Measurements from ENCODE around the gene AKAP8L.

The AKAP8L gene

GRCh38 chr19:15422296-15423075 is 3.7 kb upstream of the AKAP8L start:
- in situ Hi-C loops (cut with HindIII; ENCODE audit: low sequenced_read_pairs): no loop called here
- no peak overlapping the region for H3K4me3 ChIP-seq (ENCODE audit: low read depth, low read length)
- TF ChIP-seq CTCF (IDR thresholded peaks at IDR 0.05; ENCODE audit: low read depth, low read length, missing control alignments): no peak
- no peak for DNase-seq (ENCODE audit: low read depth)

GRCh38 chr19:15421721-15422260 is 3.0 kb upstream of the AKAP8L start:
- no peak for TF ChIP-seq CTCF (IDR thresholded peaks at IDR 0.05; ENCODE audit: low read depth, low read length, missing control alignments)
- H3K4me3 ChIP-seq (ENCODE audit: low read depth, low read length): no peak overlapping the region
- no peak for DNase-seq (ENCODE audit: low read depth)
- in situ Hi-C loops (cut with HindIII; ENCODE audit: low sequenced_read_pairs): no loop called here

GRCh38 chr19:15421136-15421695 is 2.4 kb upstream of the AKAP8L start:
- no peak for TF ChIP-seq CTCF (IDR thresholded peaks at IDR 0.05; ENCODE audit: low read depth, low read length, missing control alignments)
- DNase-seq (ENCODE audit: low read depth): no peak
- no peak overlapping the region for H3K4me3 ChIP-seq (ENCODE audit: low read depth, low read length)
- in situ Hi-C loops (cut with HindIII; ENCODE audit: low sequenced_read_pairs): no loop called here

GRCh38 chr19:15419413-15420025 is 731 bp upstream of the AKAP8L start:
- in situ Hi-C loops (cut with HindIII; ENCODE audit: low sequenced_read_pairs): no loop called here
- no peak for DNase-seq (ENCODE audit: low read depth)
- H3K4me3 ChIP-seq (ENCODE audit: low read depth, low read length): peak overlapping the region; percentile 68
- TF ChIP-seq CTCF (IDR thresholded peaks at IDR 0.05; ENCODE audit: low read depth, low read length, missing control alignments): no peak

GRCh38 chr19:15418231-15418578 is 583 bp downstream of the AKAP8L start:
- no peak for TF ChIP-seq CTCF (IDR thresholded peaks at IDR 0.05; ENCODE audit: low read depth, low read length, missing control alignments)
- peak; percentile 22 for DNase-seq (ENCODE audit: low read depth)
- in situ Hi-C loops (cut with HindIII; ENCODE audit: low sequenced_read_pairs): no loop called here
- H3K4me3 ChIP-seq (ENCODE audit: low read depth, low read length): peak overlapping the region; percentile 68

- DNase-seq (ENCODE audit: low read depth): no peak
- H3K4me3 ChIP-seq (ENCODE audit: low read depth, low read length): peak overlapping the region; percentile 68
- no peak for TF ChIP-seq CTCF (IDR thresholded peaks at IDR 0.05; ENCODE audit: low read depth, low read length, missing control alignments)
- in situ Hi-C loops (cut with HindIII; ENCODE audit: low sequenced_read_pairs): no loop called here
Measured at GRCh38 chr19:15417699-15418098, 1.1 kb downstream of the AKAP8L start.
